K562 (cell line): ENCODE measurements around the gene TGFB2. TPM values are rescaled to one million over a fixed set of nuclear protein-coding genes. Genes with fewer than 3 reads are reported as not detected.

ENCODE experiments used
- BHLHE40 ChIP-seq: IDR thresholded peaks from 2 replicates; pipeline ENCODE4 v1.6.1; 2011; ENCODE audit warnings: low read length, improper control_type of control experiment
- BRD4 ChIP-seq: fragments of 200-600 bp; sonication (generic); IDR thresholded peaks from 2 replicates; pipeline ENCODE4 v1.6.1; 2017; ENCODE audit warnings: inconsistent platforms
- CCNT2 ChIP-seq: IDR thresholded peaks from 2 replicates; pipeline ENCODE4 v1.6.1; 2011; ENCODE audit warnings: borderline replicate concordance, low read depth, mild to moderate bottlenecking, moderate library complexity, mixed read lengths, low read length; ENCODE audit not compliant: insufficient read length; ENCODE audit errors: extremely low read depth
- ESRRA ChIP-seq: fragments of 450-650 bp; IDR thresholded peaks from 2 replicates; pipeline ENCODE4 v1.6.1; 2014; ENCODE audit warnings: low read depth, mild to moderate bottlenecking, moderate library complexity, borderline replicate concordance
- GATAD2B ChIP-seq: fragments of 450-650 bp; IDR thresholded peaks from 2 replicates; pipeline ENCODE4 v1.6.1; 2017; ENCODE audit warnings: mild to moderate bottlenecking, borderline replicate concordance
- HDGF ChIP-seq: fragments of 450-650 bp; IDR thresholded peaks from 2 replicates; pipeline ENCODE4 v1.6.1; 2016
- NEUROD1 ChIP-seq: fragments of 150-350 bp; IDR thresholded peaks from 2 replicates; pipeline ENCODE4 v1.6.1; 2014; ENCODE audit warnings: borderline replicate concordance, low read length, low read depth; ENCODE audit not compliant: partially characterized antibody
- PURB ChIP-seq: sonication (generic); formaldehyde crosslinking; IDR thresholded peaks from 2 replicates; pipeline ENCODE4 v1.9.0; 2021; ENCODE audit warnings: low read depth, mild to moderate bottlenecking, missing genetic modification reagents
- SMC3 ChIP-seq: conservative IDR thresholded peaks from 2 replicates; pipeline ENCODE4 v1.6.1; 2011; ENCODE audit warnings: low read depth, low read length, improper control_type of control experiment; ENCODE audit not compliant: insufficient read depth
- ZNF263 ChIP-seq: sonication (generic); formaldehyde crosslinking; IDR thresholded peaks from 2 replicates; pipeline ENCODE4 v1.8.0; 2022; ENCODE audit warnings: mild to moderate bottlenecking, missing genetic modification reagents, borderline replicate concordance
- ZNF586 ChIP-seq: fragments of 450-650 bp; formaldehyde crosslinking; conservative IDR thresholded peaks from 2 replicates; pipeline ENCODE4 v1.4.0; 2020; ENCODE audit warnings: mild to moderate bottlenecking, moderate library complexity
- ZNF717 ChIP-seq: fragments of 250-450 bp; sonication (Bioruptor Pico); IDR thresholded peaks from 2 replicates; pipeline ENCODE4 v1.5.0; 2021
- polyA plus RNA-seq, 8 experiments: library from polyadenylated mRNA; depleted of rRNA in 4 of 8; stranded (reverse) in 5 of 8; unstranded in 3 of 8; fragments of >200 nt; fragmentation: Nextera tagmentation in 2 of 8; fragmentation: Illumina TruSeq in 1 of 8; extraction: Ambion mirVana in 2 of 8; extraction: Trizol in 1 of 8; gene quantifications; 2 replicates each; pipeline versions ENCODE4 v1.2.1 to v1.2.3, GENCODE V29; 2011 to 2014; ENCODE audit warnings: inconsistent platforms in 1 of 8, missing spikeins in 1 of 8
- total RNA-seq, 7 experiments: library from RNA; depleted of rRNA in 6 of 7; stranded (reverse); fragments of >200 nt in 6 of 7; fragmentation: Illumina TruSeq in 2 of 7; extraction: Trizol in 2 of 7; gene quantifications; 2 replicates each; pipeline versions ENCODE4 v1.2.1 to v1.2.3, GENCODE V29; 2011 to 2021; ENCODE audit warnings: low replicate concordance in 1 of 7
- TF ChIP-seq, protein P1 (sequence below): sonication (generic); formaldehyde crosslinking; IDR thresholded peaks from 2 replicates; pipeline ENCODE4 v1.8.0; 2022; ENCODE audit warnings: missing genetic modification reagents, mild to moderate bottlenecking, moderate library complexity, borderline replicate concordance
- TF ChIP-seq, protein P2 (sequence below): fragments of 450-650 bp; IDR thresholded peaks from 2 replicates; pipeline ENCODE4 v1.6.1; 2016; ENCODE audit warnings: mild to moderate bottlenecking, moderate library complexity
- TF ChIP-seq, protein P3 (sequence below): sonication (generic); formaldehyde crosslinking; IDR thresholded peaks from 2 replicates; pipeline ENCODE4 v1.5.0; 2020; ENCODE audit warnings: missing genetic modification reagents

The TGFB2 gene
- total and polyA plus RNA-seq, 9 of the 15 experiments (the other 6 are each of a cell fraction or from before 2014, with no cell fraction given), result 0.03 to 0.41 (median 0.11) TPM; not detected in 3

DNA sequence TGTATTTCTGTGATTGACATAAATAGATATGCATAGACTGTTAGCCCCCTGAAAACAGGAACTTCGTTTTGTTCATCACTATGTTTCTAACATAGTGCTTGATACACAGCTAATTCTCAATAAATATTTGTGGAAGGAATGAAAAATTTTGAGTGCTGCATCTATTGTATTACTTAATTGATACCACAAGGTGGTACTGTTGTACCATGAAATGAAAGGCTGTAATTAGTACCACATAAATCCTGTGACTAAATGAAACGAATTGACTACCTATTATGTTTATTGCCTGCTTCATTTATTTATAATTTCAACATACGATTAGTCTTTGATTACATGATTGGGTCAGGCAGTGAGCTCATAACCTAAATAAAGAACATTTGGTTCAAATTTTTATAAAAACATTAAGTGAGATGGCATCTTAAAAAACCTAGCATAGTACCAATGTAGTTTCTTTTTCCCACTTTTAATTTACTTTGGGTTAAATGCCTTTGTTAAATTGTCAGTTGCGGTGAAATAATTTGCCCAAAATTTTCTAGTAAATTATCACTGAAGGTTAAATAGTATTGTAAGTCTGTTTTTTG lies 15.0 kb upstream of the TGFB2 start (continued):
- TF ChIP-seq CCNT2, result no peak
- no peak for TF ChIP-seq BHLHE40
- TF ChIP-seq PURB (CRISPR knock-in tag), result no peak
- TF ChIP-seq BRD4, result no peak
- TF ChIP-seq ESRRA, result no peak
- no peak for TF ChIP-seq ZNF586 (CRISPR knock-in tag)
- TF ChIP-seq GATAD2B, result 0 out of 2 replicates have a peak, but pooled peaks have one; percentile 17
- no peak for TF ChIP-seq HDGF
- TF ChIP-seq ZNF717, result no peak
- TF ChIP-seq, protein P1, sequence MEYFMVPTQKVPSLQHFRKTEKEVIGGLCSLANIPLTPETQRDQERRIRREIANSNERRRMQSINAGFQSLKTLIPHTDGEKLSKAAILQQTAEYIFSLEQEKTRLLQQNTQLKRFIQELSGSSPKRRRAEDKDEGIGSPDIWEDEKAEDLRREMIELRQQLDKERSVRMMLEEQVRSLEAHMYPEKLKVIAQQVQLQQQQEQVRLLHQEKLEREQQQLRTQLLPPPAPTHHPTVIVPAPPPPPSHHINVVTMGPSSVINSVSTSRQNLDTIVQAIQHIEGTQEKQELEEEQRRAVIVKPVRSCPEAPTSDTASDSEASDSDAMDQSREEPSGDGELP (CRISPR knock-in tag), result no peak
- TF ChIP-seq, protein P2, sequence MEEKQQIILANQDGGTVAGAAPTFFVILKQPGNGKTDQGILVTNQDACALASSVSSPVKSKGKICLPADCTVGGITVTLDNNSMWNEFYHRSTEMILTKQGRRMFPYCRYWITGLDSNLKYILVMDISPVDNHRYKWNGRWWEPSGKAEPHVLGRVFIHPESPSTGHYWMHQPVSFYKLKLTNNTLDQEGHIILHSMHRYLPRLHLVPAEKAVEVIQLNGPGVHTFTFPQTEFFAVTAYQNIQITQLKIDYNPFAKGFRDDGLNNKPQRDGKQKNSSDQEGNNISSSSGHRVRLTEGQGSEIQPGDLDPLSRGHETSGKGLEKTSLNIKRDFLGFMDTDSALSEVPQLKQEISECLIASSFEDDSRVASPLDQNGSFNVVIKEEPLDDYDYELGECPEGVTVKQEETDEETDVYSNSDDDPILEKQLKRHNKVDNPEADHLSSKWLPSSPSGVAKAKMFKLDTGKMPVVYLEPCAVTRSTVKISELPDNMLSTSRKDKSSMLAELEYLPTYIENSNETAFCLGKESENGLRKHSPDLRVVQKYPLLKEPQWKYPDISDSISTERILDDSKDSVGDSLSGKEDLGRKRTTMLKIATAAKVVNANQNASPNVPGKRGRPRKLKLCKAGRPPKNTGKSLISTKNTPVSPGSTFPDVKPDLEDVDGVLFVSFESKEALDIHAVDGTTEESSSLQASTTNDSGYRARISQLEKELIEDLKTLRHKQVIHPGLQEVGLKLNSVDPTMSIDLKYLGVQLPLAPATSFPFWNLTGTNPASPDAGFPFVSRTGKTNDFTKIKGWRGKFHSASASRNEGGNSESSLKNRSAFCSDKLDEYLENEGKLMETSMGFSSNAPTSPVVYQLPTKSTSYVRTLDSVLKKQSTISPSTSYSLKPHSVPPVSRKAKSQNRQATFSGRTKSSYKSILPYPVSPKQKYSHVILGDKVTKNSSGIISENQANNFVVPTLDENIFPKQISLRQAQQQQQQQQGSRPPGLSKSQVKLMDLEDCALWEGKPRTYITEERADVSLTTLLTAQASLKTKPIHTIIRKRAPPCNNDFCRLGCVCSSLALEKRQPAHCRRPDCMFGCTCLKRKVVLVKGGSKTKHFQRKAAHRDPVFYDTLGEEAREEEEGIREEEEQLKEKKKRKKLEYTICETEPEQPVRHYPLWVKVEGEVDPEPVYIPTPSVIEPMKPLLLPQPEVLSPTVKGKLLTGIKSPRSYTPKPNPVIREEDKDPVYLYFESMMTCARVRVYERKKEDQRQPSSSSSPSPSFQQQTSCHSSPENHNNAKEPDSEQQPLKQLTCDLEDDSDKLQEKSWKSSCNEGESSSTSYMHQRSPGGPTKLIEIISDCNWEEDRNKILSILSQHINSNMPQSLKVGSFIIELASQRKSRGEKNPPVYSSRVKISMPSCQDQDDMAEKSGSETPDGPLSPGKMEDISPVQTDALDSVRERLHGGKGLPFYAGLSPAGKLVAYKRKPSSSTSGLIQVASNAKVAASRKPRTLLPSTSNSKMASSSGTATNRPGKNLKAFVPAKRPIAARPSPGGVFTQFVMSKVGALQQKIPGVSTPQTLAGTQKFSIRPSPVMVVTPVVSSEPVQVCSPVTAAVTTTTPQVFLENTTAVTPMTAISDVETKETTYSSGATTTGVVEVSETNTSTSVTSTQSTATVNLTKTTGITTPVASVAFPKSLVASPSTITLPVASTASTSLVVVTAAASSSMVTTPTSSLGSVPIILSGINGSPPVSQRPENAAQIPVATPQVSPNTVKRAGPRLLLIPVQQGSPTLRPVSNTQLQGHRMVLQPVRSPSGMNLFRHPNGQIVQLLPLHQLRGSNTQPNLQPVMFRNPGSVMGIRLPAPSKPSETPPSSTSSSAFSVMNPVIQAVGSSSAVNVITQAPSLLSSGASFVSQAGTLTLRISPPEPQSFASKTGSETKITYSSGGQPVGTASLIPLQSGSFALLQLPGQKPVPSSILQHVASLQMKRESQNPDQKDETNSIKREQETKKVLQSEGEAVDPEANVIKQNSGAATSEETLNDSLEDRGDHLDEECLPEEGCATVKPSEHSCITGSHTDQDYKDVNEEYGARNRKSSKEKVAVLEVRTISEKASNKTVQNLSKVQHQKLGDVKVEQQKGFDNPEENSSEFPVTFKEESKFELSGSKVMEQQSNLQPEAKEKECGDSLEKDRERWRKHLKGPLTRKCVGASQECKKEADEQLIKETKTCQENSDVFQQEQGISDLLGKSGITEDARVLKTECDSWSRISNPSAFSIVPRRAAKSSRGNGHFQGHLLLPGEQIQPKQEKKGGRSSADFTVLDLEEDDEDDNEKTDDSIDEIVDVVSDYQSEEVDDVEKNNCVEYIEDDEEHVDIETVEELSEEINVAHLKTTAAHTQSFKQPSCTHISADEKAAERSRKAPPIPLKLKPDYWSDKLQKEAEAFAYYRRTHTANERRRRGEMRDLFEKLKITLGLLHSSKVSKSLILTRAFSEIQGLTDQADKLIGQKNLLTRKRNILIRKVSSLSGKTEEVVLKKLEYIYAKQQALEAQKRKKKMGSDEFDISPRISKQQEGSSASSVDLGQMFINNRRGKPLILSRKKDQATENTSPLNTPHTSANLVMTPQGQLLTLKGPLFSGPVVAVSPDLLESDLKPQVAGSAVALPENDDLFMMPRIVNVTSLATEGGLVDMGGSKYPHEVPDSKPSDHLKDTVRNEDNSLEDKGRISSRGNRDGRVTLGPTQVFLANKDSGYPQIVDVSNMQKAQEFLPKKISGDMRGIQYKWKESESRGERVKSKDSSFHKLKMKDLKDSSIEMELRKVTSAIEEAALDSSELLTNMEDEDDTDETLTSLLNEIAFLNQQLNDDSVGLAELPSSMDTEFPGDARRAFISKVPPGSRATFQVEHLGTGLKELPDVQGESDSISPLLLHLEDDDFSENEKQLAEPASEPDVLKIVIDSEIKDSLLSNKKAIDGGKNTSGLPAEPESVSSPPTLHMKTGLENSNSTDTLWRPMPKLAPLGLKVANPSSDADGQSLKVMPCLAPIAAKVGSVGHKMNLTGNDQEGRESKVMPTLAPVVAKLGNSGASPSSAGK, result no peak
- peak; percentile 36; the same call in 1 of the 2 replicates for TF ChIP-seq SMC3
- no peak for TF ChIP-seq ZNF263 (CRISPR knock-in tag)
- TF ChIP-seq, protein P3, sequence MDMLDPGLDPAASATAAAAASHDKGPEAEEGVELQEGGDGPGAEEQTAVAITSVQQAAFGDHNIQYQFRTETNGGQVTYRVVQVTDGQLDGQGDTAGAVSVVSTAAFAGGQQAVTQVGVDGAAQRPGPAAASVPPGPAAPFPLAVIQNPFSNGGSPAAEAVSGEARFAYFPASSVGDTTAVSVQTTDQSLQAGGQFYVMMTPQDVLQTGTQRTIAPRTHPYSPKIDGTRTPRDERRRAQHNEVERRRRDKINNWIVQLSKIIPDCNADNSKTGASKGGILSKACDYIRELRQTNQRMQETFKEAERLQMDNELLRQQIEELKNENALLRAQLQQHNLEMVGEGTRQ (CRISPR knock-in tag), result no peak
- TF ChIP-seq NEUROD1, result no peak
